GM12878 (cell line): ENCODE results near the gene USP54. TPM values are rescaled to one million over a fixed set of nuclear protein-coding genes. Genes with fewer than 3 reads are reported as not detected.
A peak's percentile ranks its signal among the peaks of the same experiment; 100 is the strongest.

Experiments used
- CREM ChIP-seq: IDR thresholded peaks from 2 replicates; pipeline ENCODE4 v1.6.1; 2014; ENCODE audit warnings: antibody characterized with exemption, low read depth
- E4F1 ChIP-seq: fragments of 450-650 bp; IDR thresholded peaks from 2 replicates; pipeline ENCODE4 v1.6.1; 2018; ENCODE audit warnings: borderline replicate concordance, mild to moderate bottlenecking; ENCODE audit not compliant: partially characterized antibody
- GATAD2B ChIP-seq: fragments of 450-650 bp; conservative IDR thresholded peaks from 2 replicates; pipeline ENCODE4 v1.6.1; 2017; ENCODE audit warnings: low read depth, mild to moderate bottlenecking, moderate library complexity
- HCFC1 ChIP-seq: fragments of 150-350 bp; IDR thresholded peaks from 2 replicates; pipeline ENCODE4 v1.6.1; 2014; ENCODE audit warnings: low read length
- IKZF1 ChIP-seq: fragments of 450-650 bp; conservative IDR thresholded peaks from 2 replicates; pipeline ENCODE4 v1.6.1; 2017; ENCODE audit warnings: antibody characterized with exemption, mild to moderate bottlenecking
- MAX ChIP-seq: IDR thresholded peaks from 2 replicates; pipeline ENCODE4 v1.6.1; 2012; ENCODE audit warnings: low read depth, low read length, improper control_type of control experiment
- MTA2 ChIP-seq: fragments of 450-650 bp; IDR thresholded peaks from 2 replicates; pipeline ENCODE4 v1.6.1; 2016; ENCODE audit warnings: low read depth, mild to moderate bottlenecking, moderate library complexity
- MYB ChIP-seq: fragments of 150-350 bp; IDR thresholded peaks from 2 replicates; pipeline ENCODE4 v1.6.1; 2014; ENCODE audit warnings: mild to moderate bottlenecking, low read depth, low read length, borderline replicate concordance
- RB1 ChIP-seq: fragments of 450-650 bp; formaldehyde crosslinking; IDR thresholded peaks from 2 replicates; pipeline ENCODE4 v1.6.1; 2017; ENCODE audit warnings: mild to moderate bottlenecking, borderline replicate concordance
- RELA ChIP-seq: fragments of 450-650 bp; IDR thresholded peaks from 2 replicates; pipeline ENCODE4 v1.8.0; 2014; ENCODE audit warnings: borderline replicate concordance; ENCODE audit not compliant: partially characterized antibody
- RUNX3 ChIP-seq: IDR thresholded peaks from 2 replicates; pipeline ENCODE4 v1.6.1; 2012; ENCODE audit warnings: low read length, inconsistent platforms
- SMAD5 ChIP-seq: IDR thresholded peaks from 2 replicates; pipeline ENCODE4 v1.6.1; 2016; ENCODE audit warnings: antibody characterized with exemption, low read depth
- SPI1 ChIP-seq: IDR thresholded peaks from 2 replicates; pipeline ENCODE4 v1.6.1; 2011; ENCODE audit warnings: low read depth, mild to moderate bottlenecking, low read length, moderate library complexity, borderline replicate concordance; ENCODE audit not compliant: insufficient read depth
- TCF12 ChIP-seq: IDR thresholded peaks from 2 replicates; pipeline ENCODE4 v1.6.1; 2011; ENCODE audit warnings: low read depth, mild to moderate bottlenecking, low read length
- ZBTB40 ChIP-seq: fragments of 450-650 bp; IDR thresholded peaks from 2 replicates; pipeline ENCODE4 v1.6.1; 2016; ENCODE audit warnings: mild to moderate bottlenecking, moderate library complexity, borderline replicate concordance
- polyA plus RNA-seq, 11 experiments: library from polyadenylated mRNA; depleted of rRNA in 4 of 11; unstranded in 6 of 11; stranded (reverse) in 5 of 11; fragments of >200 nt; fragmentation: Nextera tagmentation in 4 of 11; fragmentation: Illumina TruSeq in 1 of 11; extraction: Ambion mirVana in 4 of 11; extraction: Trizol in 1 of 11; gene quantifications; 1 replicate in 1 of 11; 2 replicates in 10 of 11; pipeline versions ENCODE4 v1.2.1 to v1.2.3, GENCODE V29; 2011 to 2016; ENCODE audit warnings: inconsistent platforms in 2 of 11, missing spikeins in 2 of 11, low read depth in 1 of 11
- total RNA-seq, 4 experiments: library from RNA; depleted of rRNA in 3 of 4; stranded (reverse); fragments of >200 nt in 3 of 4; fragmentation: Illumina TruSeq in 1 of 4; extraction: Trizol in 1 of 4; gene quantifications; 2 replicates each; pipeline versions ENCODE4 v1.2.1 to v1.2.3, GENCODE V29; 2013 to 2021
- TF ChIP-seq, protein P1 (sequence below): fragments of 450-650 bp; IDR thresholded peaks from 2 replicates; pipeline ENCODE4 v1.6.1; 2018; ENCODE audit warnings: mild to moderate bottlenecking, low read depth, moderate library complexity; ENCODE audit not compliant: partially characterized antibody
- TF ChIP-seq, protein P2 (sequence below): fragments of 450-650 bp; IDR thresholded peaks from 2 replicates; pipeline ENCODE4 v1.6.1; 2016; ENCODE audit warnings: mild to moderate bottlenecking

Gene USP54
- total and polyA plus RNA-seq, 10 of the 15 experiments (the other 5 are each of a cell fraction or from before 2014, with no cell fraction given) = 0.93 to 10.5 (median 5.5) TPM

DNA sequence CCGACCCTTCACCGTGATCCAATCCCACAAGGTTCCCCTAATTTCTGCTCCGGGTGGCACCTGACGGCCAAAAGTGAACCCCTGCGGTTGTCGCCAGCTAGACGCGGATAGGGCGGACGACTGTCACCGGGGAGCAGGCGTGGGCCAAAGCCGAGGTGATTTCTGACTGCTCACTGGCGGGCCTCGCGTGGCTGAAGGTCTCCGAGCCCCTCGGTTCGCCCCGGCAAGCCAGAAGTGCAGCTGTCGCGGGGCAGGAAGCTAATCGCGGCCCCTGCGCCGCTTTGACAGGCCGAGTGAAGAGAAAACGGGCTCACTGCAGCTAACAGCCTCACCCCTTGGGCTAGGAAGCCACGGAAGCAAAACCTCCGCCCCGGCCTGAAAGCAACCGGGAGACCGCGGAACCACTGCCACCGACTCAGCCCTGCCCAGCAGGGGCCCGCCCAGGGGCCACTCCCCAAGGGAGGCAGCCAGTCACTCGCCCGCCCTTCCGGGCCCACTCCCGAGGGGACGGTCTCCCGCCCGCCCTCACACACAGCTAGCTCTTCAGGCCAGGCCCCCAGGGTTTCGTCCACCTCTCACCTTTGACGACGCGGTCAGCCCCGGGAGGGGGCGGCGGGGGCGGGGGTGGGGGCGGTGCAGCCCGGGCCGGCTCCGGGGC lies 95.8 kb downstream of the USP54 start (continued):
- TF ChIP-seq, protein P1, sequence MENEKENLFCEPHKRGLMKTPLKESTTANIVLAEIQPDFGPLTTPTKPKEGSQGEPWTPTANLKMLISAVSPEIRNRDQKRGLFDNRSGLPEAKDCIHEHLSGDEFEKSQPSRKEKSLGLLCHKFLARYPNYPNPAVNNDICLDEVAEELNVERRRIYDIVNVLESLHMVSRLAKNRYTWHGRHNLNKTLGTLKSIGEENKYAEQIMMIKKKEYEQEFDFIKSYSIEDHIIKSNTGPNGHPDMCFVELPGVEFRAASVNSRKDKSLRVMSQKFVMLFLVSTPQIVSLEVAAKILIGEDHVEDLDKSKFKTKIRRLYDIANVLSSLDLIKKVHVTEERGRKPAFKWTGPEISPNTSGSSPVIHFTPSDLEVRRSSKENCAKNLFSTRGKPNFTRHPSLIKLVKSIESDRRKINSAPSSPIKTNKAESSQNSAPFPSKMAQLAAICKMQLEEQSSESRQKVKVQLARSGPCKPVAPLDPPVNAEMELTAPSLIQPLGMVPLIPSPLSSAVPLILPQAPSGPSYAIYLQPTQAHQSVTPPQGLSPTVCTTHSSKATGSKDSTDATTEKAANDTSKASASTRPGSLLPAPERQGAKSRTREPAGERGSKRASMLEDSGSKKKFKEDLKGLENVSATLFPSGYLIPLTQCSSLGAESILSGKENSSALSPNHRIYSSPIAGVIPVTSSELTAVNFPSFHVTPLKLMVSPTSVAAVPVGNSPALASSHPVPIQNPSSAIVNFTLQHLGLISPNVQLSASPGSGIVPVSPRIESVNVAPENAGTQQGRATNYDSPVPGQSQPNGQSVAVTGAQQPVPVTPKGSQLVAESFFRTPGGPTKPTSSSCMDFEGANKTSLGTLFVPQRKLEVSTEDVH = no peak
- TF ChIP-seq MTA2 (peak; percentile 40; the same call in 1 of the 2 replicates), RB1 (peak; percentile 64; the same call in 1 of the 2 replicates), ZBTB40 (peak; percentile 61), SMAD5 (peak; percentile 60), GATAD2B (peak; percentile 83), HCFC1 (0 out of 2 replicates have a peak, but pooled peaks have one; percentile 40), E4F1 (peak; percentile 37), TCF12 (0 out of 2 replicates have a peak, but pooled peaks have one; percentile 9), RUNX3 (peak; percentile 50), CREM (no peak; the same call in 1 of the 2 replicates), MAX (peak; percentile 56), IKZF1 (peak; percentile 70), RELA (peak; percentile 18), SPI1 (0 out of 2 replicates have a peak, but pooled peaks have one; percentile 2), MYB (no peak)
- TF ChIP-seq, protein P2, sequence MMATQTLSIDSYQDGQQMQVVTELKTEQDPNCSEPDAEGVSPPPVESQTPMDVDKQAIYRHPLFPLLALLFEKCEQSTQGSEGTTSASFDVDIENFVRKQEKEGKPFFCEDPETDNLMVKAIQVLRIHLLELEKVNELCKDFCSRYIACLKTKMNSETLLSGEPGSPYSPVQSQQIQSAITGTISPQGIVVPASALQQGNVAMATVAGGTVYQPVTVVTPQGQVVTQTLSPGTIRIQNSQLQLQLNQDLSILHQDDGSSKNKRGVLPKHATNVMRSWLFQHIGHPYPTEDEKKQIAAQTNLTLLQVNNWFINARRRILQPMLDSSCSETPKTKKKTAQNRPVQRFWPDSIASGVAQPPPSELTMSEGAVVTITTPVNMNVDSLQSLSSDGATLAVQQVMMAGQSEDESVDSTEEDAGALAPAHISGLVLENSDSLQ = peak; percentile 59; the same call in 1 of the 2 replicates
